Cortex of kidney (tissue), 1 donor: ENCODE measurements around the gene FLRT3.

ENCODE experiments used
- DNase-seq: peaks from one replicate; lab custom pipeline; 2025; lab: John Stamatoyannopoulos, UW

FLRT3 gene

DNA sequence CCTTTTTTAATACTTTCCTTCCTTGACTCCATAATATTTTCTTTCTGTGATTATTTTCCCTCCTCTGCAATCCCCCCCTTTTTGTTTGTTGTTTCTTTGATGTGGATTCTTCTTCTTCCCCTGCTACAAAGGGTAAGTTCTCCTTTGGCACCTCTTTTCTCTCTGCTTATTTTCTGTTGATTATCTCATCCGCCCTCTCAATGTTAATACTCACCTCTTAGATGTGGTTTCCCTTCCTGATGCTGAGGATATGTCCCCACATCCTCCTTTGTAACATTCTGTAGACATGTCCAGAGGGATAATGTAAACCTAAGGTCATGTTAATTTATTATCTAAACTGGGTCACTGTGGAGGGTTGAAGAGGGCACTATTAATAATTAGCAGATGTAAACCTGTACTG, 17.7 kb downstream of the FLRT3 start:
- DNase-seq: no peak

DNA sequence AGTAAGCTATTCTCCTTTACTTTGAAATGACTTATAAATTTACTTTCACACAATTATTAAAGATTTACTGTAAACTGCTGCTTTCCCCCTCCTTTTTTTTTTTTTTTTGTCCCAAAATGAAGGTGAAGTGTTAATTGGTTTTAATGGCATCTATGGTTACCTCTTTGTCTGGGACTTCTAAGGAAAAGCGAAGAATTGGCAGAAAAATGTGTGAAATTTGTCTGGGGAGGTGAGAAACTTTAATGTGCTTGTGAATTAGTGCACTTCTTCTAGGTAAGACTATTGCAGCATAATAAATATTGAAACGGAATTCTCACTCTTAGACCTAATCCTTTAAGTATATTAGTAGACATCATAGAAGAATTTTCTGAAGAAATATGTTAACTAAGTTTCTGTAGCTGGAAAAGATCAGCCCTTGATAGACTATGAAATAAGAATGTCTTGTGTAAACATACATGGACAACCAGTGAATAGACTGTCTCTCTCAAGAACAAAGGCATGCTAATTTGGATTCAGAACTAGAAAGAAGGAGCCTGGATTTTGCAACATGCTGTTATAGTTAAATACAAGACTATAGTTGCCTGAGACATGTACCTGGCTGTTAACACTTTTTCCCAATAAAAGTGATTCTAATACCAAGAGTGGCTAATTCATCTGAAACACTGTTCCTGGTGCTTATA, 23.9 kb downstream of the FLRT3 start:
- DNase-seq: no peak

DNA sequence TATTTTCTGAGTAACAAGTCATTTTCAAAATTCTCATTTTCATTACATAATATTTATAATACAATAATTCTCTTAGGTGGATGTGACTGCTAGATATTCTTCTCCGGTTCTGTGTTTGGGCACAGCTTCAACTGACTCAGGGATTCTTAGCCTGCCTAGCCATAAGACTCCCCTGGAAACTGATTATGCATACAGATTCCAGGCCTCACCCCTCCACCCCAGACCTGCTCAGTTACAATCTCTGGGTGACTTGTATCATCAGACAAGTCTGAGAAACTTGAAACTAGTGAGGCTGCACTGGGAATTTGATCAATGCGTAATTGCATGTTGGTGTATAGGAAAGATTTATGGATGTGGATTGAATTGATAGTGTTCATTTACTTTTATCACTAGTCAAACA, 25.4 kb downstream of the FLRT3 start:
- no peak for DNase-seq

DNA sequence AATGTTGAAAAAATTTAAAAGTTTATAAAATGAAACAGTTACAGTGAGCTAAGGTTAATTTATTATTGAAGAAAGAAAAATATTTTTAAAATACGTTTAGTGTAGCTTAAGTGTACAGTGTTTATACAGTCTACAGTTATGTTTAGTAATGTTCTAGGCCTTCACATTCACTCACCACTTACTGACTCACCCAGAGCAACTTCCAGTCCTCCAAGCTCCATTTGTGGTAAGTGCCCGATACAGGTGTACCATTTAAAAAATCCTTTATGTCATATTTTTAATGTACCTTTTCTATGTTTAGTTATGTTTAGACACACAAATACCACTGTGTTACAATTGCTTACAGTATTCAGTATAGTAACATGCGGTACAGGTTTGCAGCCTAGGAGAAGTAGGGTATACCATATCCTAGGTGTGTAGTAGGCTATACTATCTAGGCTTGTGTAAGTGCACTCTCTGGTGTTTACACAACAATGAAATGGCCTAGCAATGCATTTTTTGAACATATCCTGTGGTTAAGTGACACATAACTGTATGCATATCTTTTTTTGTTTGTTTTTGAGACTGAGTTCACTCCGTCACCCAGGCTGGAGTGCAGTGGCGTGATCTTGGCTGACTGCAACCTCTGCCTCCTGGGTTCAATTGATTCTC, 26.3 kb downstream of the FLRT3 start:
- no peak for DNase-seq

DNA sequence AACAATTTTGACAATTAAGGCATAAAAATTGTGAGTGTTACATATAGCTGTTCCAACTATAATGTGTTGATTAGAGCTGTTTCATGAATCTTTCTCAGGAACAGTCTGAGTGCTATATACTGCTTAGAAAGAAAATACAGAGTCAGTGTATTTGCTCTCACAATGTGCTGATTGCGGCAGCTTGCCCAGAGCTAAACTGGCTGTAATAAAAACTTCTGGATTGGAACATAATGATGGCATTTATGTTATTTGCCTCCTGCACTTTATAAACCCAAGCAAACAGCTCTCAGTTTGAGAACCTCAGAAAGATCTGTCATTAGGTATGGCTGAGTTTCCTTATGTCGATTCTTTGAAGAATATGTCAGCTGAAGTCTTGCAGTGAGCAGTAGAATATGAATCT, 29.5 kb downstream of the FLRT3 start:
- DNase-seq: no peak

DNA sequence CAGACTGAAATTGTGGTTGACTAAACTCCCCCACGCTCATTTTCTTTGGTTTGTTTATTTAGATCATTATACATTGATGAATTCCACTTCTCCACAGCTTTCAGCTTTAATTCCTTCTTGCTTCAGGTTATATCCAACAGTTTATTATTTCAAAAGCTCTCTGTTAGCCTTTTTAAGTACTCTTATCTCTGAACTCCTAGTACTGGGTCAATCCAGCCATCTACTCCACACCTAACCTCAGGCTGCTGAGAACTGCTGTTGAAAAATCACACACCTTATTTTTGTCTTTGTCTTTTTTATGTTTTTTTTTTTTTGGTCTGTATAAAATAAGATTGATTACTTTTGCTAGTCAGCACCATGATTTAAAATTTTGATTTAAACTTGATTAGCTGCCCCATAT, 32.9 kb downstream of the FLRT3 start:
- no peak for DNase-seq

DNA sequence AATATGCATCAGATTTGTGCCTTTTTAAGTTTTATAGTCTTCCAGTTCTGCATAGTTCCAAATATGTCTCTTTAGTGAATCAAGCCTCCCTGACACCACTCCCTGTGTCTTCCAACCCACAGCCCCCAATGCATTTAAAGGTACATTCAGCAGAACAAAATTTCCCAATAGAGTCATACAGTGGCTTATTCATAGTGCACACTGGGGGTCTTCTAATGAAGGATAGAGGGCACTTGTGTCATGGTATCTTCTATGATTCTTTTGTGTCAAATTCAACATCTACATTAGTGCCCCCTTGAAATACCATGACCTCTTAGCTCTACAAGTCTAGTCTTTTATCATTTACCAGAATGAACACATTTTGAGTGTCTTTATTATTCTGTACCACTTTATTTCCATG, 33.8 kb downstream of the FLRT3 start:
- no peak for DNase-seq

DNA sequence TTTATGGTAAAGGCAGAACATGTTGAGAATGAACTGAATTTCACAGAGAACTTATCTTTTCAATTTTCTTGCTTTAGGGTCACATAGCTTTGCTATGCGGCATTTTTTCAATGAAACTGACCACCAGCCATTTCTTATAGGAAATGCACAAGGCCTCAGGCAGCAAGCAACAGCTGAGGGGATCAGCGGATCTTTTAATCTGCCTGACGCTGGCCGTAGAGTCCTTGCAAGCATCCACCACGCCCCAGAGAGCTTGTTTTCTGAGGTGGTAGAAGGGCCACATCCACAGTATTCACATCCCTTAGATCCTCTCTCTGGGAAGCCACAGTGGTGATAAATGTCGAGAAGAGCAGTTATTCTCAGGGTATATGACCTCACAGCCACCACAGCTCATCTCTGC, 34.3 kb downstream of the FLRT3 start:
- no peak for DNase-seq

DNA sequence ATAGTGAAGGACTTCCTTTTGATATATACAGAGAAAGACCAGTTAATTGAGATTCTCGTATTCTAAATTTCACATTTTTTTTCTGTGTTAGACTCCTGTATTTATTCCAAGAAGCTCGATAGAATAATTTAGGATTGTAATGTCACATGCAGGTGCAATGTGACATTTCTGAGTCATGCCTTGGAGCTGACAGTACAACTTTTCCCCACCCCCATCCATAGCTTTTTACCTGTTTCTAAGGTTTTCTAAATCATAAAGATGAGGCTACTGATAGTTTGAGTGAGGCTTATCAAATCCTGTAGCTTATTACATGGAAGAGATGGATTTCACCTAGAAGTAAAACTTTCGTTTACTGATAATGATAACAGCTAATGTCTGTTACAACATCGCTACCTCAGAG, 37.6 kb downstream of the FLRT3 start:
- DNase-seq: no peak

DNA sequence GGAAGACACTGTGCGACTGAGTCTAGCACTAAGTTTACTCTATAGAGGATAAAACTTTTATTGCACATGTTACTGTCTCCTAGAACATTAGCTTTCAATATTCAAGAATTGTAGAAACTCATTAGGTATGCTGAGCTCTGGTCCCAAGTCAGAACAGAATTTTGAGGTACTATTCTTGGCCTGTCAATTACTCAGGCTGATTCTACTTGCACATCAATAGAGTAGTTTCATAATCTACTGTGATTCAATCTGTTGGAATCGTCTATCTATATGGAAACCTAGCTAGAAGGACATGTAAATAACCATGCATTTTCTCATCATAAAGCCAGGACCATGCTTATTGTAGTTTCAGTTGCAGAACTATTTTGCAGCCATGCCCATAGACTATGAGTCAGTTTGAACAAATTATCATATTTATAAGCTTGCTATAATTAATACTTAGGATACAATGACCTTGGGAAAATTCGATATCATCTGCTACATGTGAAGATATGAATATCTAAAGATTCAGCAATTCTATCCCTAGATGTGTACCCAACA, 41.6 kb downstream of the FLRT3 start:
- DNase-seq: no peak

DNA sequence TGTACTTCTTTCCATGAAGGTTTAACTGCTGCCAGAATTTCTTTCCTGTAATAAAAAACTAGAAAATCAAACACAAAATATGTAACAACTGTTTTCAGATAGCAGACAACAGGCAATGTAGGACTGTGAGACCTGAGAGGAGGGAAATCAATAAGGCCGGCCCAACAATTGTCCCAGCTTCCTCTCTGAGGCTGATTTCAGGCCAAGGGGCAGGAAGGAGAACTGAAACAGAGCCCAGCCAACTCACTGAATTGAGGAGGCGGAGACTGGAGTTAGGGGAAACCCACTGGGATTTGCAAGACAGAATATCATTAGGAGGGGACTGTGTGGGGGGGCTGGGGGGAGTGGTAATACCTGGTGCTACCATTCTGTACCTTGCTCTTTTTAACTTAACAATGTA, 42.2 kb downstream of the FLRT3 start:
- DNase-seq: no peak

DNA sequence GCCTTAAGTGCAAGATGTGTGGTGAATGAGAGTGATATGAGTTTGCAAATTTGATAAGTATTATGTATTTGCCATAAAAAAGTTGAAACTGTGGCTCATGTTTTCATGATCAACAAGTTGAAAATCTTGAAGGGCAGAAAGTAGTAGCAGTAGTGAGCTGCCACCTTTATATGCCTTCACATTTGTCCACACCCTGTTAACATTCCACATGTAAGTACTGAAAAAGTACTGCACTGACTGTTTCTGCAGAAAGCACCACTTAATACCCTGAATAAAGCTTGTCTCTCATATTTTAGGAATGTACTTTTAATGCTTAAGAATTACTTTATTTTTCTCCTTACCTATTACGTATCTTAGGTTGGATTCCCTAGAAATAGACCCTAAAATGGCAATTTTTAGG, 45.9 kb downstream of the FLRT3 start:
- no peak for DNase-seq

DNA sequence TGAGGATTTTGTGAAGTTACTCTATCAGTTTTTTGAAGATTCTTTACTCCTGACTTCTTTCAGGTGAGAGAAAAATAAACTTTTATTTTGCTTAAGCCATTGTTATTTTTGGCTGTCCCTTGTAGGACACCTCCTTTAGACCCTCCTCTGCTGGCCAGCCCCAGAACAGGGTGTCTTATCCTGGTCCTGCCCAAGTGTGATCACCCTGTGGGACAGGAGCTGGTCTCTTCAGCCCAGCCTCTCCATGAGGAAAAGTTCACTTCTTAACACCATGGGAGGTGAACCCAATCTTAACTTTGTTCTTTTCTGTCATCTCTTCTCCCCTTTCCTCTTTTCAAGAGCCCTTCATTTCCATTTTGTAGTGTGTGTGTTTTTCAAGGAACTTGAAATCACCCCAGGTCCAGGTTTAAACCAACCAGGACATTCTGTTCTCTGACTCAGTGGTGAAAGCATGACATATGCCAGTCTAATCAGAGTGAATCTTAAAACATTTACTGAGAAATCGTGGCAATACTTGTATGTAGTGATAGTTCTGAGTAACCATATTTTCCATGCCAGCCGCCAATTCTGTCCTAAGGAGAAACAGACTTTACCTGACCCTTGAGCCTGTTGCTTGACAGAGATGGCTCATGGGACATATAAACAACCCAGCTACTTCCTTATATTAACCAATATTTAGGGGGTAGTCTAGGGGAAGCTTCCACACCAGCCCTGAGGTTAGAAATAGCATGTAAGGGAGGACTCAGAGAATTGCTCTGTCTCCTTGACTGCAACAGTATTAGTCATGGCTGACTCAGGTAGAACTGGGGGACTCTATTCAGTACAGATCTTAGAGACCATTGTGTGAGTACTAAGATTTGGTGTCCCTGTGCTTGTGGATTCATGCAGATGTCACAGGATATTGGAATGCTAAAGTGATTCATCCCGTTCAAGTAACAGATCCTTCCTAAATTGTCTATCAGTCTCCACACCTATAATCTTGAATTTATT, 48.8 kb downstream of the FLRT3 start:
- no peak for DNase-seq

DNA sequence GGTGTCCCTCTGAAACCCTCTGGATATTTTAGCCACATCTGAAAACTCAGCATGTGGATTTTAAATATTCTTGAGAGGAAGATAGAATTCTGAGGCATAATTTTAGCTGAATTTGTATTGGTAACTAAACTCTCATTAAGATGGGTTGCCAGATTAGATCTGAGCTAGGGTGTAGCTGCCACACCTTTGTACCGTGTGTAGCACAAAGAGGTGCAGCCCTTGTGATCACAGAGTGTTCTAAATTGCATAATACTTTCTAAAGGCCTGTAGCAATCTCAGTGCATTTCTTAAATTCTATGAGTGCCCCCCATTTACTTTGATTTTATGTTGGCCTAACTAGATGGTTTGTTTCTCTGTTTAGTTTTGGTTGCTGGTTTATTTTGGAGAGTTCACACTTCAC, 53.0 kb downstream of the FLRT3 start:
- DNase-seq: no peak

DNA sequence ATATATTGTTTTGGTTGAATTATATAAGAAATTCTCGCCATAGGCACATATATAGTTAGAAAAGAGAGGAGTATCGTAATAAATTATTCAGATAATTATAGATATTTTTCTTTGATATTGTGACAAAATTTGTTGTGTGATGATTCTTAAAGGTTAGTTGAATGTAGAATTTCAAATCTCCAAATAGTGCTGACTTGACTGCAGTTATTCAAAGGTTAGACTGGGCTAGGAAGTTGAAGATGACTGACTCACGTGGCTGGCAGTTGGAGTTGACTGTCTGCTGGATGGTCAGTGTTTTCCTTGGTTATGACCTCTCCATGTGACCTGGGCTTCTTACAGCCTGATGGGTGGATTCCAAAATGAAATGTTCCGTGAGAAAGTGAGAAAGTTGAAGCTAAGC, 55.3 kb downstream of the FLRT3 start:
- DNase-seq: no peak
